ENCODE data around the gene TCL1B. TPM values are rescaled to one million over a fixed set of nuclear protein-coding genes. Genes with fewer than 3 reads are reported as not detected.

TCL1B gene
- total RNA-seq, 1 experiment from 2014 or later = 3.6 TPM

DNA sequence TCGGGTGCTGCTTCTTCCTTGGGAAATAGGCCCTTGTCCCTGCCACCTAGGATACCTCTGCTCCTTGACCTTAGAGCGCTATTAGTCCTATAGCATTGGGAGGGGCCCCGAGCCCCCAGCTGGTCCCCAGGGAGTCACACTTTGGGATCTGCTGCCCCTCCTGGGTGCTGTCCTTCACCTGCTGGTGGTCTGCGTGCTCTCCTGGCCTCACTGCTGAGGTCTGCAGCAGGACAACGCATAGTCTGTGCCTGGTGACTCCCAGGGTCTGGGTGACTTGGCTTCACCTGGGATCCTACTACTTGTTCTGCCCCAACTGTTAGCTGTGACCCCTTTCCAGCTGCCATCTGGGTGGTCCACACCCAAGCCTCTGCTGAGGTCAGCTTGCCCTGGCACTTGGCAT, 8.8 kb downstream of the TCL1B start:
- Histone ChIP-seq H2AK5ac (ENCODE audit: insufficient read length, low read length) (no peak overlapping the region), H3K79me2 (ENCODE audit: insufficient read depth, low read length) (no peaks in the 10 kb centered on the region), H2BK20ac (ENCODE audit: low read depth, low read length, poor library complexity, severe bottlenecking) (no peak overlapping the region), H3T11ph (ENCODE audit: low read length) (no peak overlapping the region), H3K56ac (ENCODE audit: insufficient read length, low read depth, low read length) (no peak overlapping the region), H4K20me1 (ENCODE audit: control insufficient read depth, insufficient read depth, insufficient read length) (peaks cover 2% of the 10 kb centered on the region), H3K4me2 (ENCODE audit: insufficient read depth, insufficient read length, low read length) (no peak overlapping the region), H4K5ac (ENCODE audit: insufficient read length, low read depth, low read length) (no peak overlapping the region), H3K4ac (ENCODE audit: low read depth, low read length) (no peak overlapping the region), H3K23me2 (ENCODE audit: insufficient read length, low read depth, low read length, poor library complexity, severe bottlenecking) (no peaks in the 10 kb centered on the region), H3K23ac (ENCODE audit: insufficient read length, low read depth, low read length) (no peak overlapping the region), H3K27me3 (ENCODE audit: insufficient read depth, low read length) (peaks cover 20% of the 10 kb centered on the region; the same call in 1 of the 2 replicates), H2BK5ac (ENCODE audit: insufficient read length, low read length) (no peak overlapping the region), H3K9ac (ENCODE audit: extremely low read depth, insufficient read length, low read length) (no peak overlapping the region), H4K91ac (ENCODE audit: insufficient read length, low read depth, low read length) (no peak overlapping the region), H3K4me1 (ENCODE audit: insufficient read depth, low read length) (no peaks in the 10 kb centered on the region), H2BK12ac (ENCODE audit: insufficient read length, low read depth, low read length) (no peak overlapping the region), H2BK15ac (ENCODE audit: low read depth, low read length) (no peak overlapping the region), H3K79me1 (ENCODE audit: insufficient read depth, low read depth, low read length, poor library complexity, severe bottlenecking) (no peaks in the 10 kb centered on the region), H3K9me3 (ENCODE audit: control insufficient read depth, low read depth, low read length) (no peaks in the 10 kb centered on the region), H3K18ac (ENCODE audit: insufficient read length, low read depth, low read length) (no peak overlapping the region), H4K8ac (replicated peaks; ENCODE audit: insufficient read length, low read depth, low read length) (no peak overlapping the region), H2AFZ (ENCODE audit: low read length) (no peak overlapping the region), H2BK120ac (ENCODE audit: low read depth, low read length, poor library complexity, severe bottlenecking) (no peak overlapping the region), H3K14ac (ENCODE audit: insufficient read depth, low read length) (no peak overlapping the region; the same call in 1 of the 2 replicates), H3K27ac (ENCODE audit: insufficient read length, low read depth, low read length) (no peak overlapping the region)
- no CpG with 5 or more reads among the region's 5 CpGs for WGBS (ENCODE audit: extremely low coverage, insufficient read length, low lambda C conversion rate)
- H3K9me3 Mint-ChIP-seq = no peaks in the 10 kb centered on the region; a peak in 2 of 5 replicates
- H3K36me3 Mint-ChIP-seq (ENCODE audit: insufficient read depth in 1 of 3, low read depth in 3 of 3) = 0 out of 7 replicates have a peak, but pooled peaks cover 0 to 3% (median 0%) of the 10 kb centered on the region in 3 experiments
- H3K4me3 Mint-ChIP-seq = no peak overlapping the region
- no peak for DNase-seq
- peaks cover 100% of the 10 kb centered on the region for H3K27me3 Mint-ChIP-seq (ENCODE audit: low read depth)
- peaks cover 23% of the 10 kb centered on the region in 2 experiments for H3K4me1 Mint-ChIP-seq
- no peak overlapping the region for H3K27ac Mint-ChIP-seq
- TF ChIP-seq, protein P1, sequence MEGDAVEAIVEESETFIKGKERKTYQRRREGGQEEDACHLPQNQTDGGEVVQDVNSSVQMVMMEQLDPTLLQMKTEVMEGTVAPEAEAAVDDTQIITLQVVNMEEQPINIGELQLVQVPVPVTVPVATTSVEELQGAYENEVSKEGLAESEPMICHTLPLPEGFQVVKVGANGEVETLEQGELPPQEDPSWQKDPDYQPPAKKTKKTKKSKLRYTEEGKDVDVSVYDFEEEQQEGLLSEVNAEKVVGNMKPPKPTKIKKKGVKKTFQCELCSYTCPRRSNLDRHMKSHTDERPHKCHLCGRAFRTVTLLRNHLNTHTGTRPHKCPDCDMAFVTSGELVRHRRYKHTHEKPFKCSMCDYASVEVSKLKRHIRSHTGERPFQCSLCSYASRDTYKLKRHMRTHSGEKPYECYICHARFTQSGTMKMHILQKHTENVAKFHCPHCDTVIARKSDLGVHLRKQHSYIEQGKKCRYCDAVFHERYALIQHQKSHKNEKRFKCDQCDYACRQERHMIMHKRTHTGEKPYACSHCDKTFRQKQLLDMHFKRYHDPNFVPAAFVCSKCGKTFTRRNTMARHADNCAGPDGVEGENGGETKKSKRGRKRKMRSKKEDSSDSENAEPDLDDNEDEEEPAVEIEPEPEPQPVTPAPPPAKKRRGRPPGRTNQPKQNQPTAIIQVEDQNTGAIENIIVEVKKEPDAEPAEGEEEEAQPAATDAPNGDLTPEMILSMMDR (conservative IDR thresholded peaks at IDR 0.05) = no peak
